Gastroesophageal sphincter (tissue), 4 donors: ENCODE results near the gene MED29. TPM values are rescaled to one million over a fixed set of nuclear protein-coding genes. Genes with fewer than 3 reads are reported as not detected.

Experiments
- ATAC-seq: fragments of 150-250 bp; one replicate; pipeline ENCODE4 v1.9.1; 2016; ENCODE audit warnings: mild to moderate bottlenecking, moderate library complexity
- H3K27ac ChIP-seq, 4 donors: fragments of 200-600 bp; sonication (generic) in 3 of 4; 1 replicate in 3 of 4; 2 replicates in 1 of 4; pipeline ENCODE4 v1.5.1; 2016 to 2019
- H3K27me3 ChIP-seq: fragments of 200-600 bp; sonication (generic); one replicate; pipeline ENCODE4 v1.5.1; 2019
- H3K36me3 ChIP-seq, 2 donors: fragments of 200-600 bp; sonication (generic); one replicate each; pipeline ENCODE4 v1.5.1; 2019; ENCODE audit warnings: control low read depth in 1 of 2
- H3K4me1 ChIP-seq, 3 donors: fragments of 200-600 bp; sonication (generic); 1 replicate in 2 of 3; 2 replicates in 1 of 3; pipeline ENCODE4 v1.5.1; 2016 to 2019; ENCODE audit warnings: control low read depth in 2 of 3
- H3K4me3 ChIP-seq, 2 donors: fragments of 200-600 bp; sonication (generic); one replicate each; pipeline ENCODE4 v1.5.1; 2019; ENCODE audit warnings: mild to moderate bottlenecking in 1 of 2, moderate library complexity in 1 of 2
- H3K9me3 ChIP-seq, 3 donors: fragments of 200-600 bp; sonication (generic); one replicate each; pipeline ENCODE4 v1.5.1; 2017 to 2019; ENCODE audit warnings: control low read depth in 2 of 3
- CTCF ChIP-seq, 4 experiments: fragments of 200-600 bp in 2 of 4; fragments of 450-650 bp in 2 of 4; sonication (generic) in 1 of 4; IDR thresholded peaks; one replicate each; pipeline ENCODE4 v1.5.1; 2017 to 2019; ENCODE audit warnings: antibody characterized with exemption in 4 of 4, mild to moderate bottlenecking in 2 of 4, moderate library complexity in 2 of 4
- EP300 ChIP-seq: sonication (generic); formaldehyde crosslinking; IDR thresholded peaks from one replicate; pipeline ENCODE4 v1.6.1; 2017; ENCODE audit warnings: antibody characterized with exemption, mild to moderate bottlenecking
- POLR2A ChIP-seq, 2 donors: fragments of 450-650 bp; IDR thresholded peaks; one replicate each; pipeline ENCODE4 v1.6.1; 2017; ENCODE audit warnings: antibody characterized with exemption in 2 of 2, mild to moderate bottlenecking in 2 of 2, moderate library complexity in 1 of 2
- POLR2AphosphoS5 ChIP-seq: sonication (generic); formaldehyde crosslinking; IDR thresholded peaks from one replicate; pipeline ENCODE4 v1.6.1; 2017; ENCODE audit warnings: antibody characterized with exemption
- WGBS, 2 donors: methylation state at CpG; one replicate each; pipeline ENCODE4 v1.1.5; 2018; ENCODE audit warnings: low coverage in 1 of 2; 5-methylcytosine and 5-hydroxymethylcytosine counted together
- total RNA-seq, 4 donors: library from RNA; depleted of rRNA; stranded (reverse); fragments of >200 nt; gene quantifications; one replicate each; pipeline ENCODE4 v1.1.0, GENCODE V29; 2016

The MED29 gene
- total RNA-seq, 4 donors from 2014 or later = 30.0 to 50.7 (median 36.4) TPM

GRCh38 chr19:39352381-39353255 lies 38.6 kb upstream of the MED29 start:
- H3K27me3 ChIP-seq = no peaks in the 10 kb centered on the region
- H3K9me3 ChIP-seq = no peaks in the 10 kb centered on the region
- 62 to 63% methylated on average over 10 to 12 of the region's 12 CpGs for WGBS, 2 donors
- TF ChIP-seq EP300 = no peak
- TF ChIP-seq CTCF (IDR thresholded peaks at IDR 0.05) = no peak
- TF ChIP-seq POLR2A (IDR thresholded peaks at IDR 0.05) = no peak
- TF ChIP-seq POLR2AphosphoS5 = no peak
- H3K27ac ChIP-seq = peak overlapping the region in 3 of 4 donors; percentile 35 to 46 (median 46)
- H3K4me1 ChIP-seq = peaks cover 0 to 54% (median 4%) of the 10 kb centered on the region in 3 donors
- H3K4me3 ChIP-seq = no peak overlapping the region
- no peak for ATAC-seq
- peaks cover 0 to 89% of the 10 kb centered on the region in 2 donors for H3K36me3 ChIP-seq

GRCh38 chr19:39355253-39355652 lies 35.9 kb upstream of the MED29 start:
- Histone ChIP-seq H3K27me3 (no peaks in the 10 kb centered on the region), H3K27ac (no peak overlapping the region), H3K4me1 (peaks cover 0 to 33% (median 4%) of the 10 kb centered on the region in 3 donors), H3K9me3 (no peaks in the 10 kb centered on the region), H3K36me3 (peaks cover 0 to 96% of the 10 kb centered on the region in 2 donors), H3K4me3 (no peak overlapping the region)
- 73 to 97% methylated on average over 2 to 4 of the region's 5 CpGs for WGBS, 2 donors
- TF ChIP-seq POLR2AphosphoS5 (no peak), CTCF (IDR thresholded peaks at IDR 0.05) (no peak), POLR2A (IDR thresholded peaks at IDR 0.05) (no peak), EP300 (no peak)
- no peak for ATAC-seq

- H3K27ac ChIP-seq = no peak overlapping the region
- WGBS, 2 donors = 67 to 93% methylated on average over 2 to 3 of the region's 3 CpGs
- H3K27me3 ChIP-seq = no peaks in the 10 kb centered on the region
- no peak for ATAC-seq
- no peak overlapping the region for H3K4me3 ChIP-seq
- peaks cover 0 to 96% of the 10 kb centered on the region in 2 donors for H3K36me3 ChIP-seq
- no peaks in the 10 kb centered on the region for H3K9me3 ChIP-seq
- peaks cover 0 to 25% (median 2%) of the 10 kb centered on the region in 3 donors for H3K4me1 ChIP-seq
- no peak for TF ChIP-seq POLR2A (IDR thresholded peaks at IDR 0.05)
- no peak for TF ChIP-seq CTCF (IDR thresholded peaks at IDR 0.05)
- no peak for TF ChIP-seq POLR2AphosphoS5
- no peak for TF ChIP-seq EP300
These were observed 35.1 kb upstream of the MED29 start for GRCh38 chr19:39356073-39356472.

- no peak for TF ChIP-seq CTCF (IDR thresholded peaks at IDR 0.05)
- no peak for TF ChIP-seq POLR2A (IDR thresholded peaks at IDR 0.05)
- no peak for TF ChIP-seq POLR2AphosphoS5
- TF ChIP-seq EP300 = no peak
- no peak for ATAC-seq
These were observed 34.5 kb upstream of the MED29 start for GRCh38 chr19:39356647-39357046.

More at GRCh38 chr19:39356647-39357046, 34.5 kb upstream of the MED29 start:
- Histone ChIP-seq H3K36me3 (peaks cover 0 to 97% of the 10 kb centered on the region in 2 donors), H3K4me3 (no peak overlapping the region), H3K9me3 (no peaks in the 10 kb centered on the region), H3K4me1 (peaks cover 0 to 22% (median 0%) of the 10 kb centered on the region in 3 donors), H3K27ac (no peak overlapping the region), H3K27me3 (no peaks in the 10 kb centered on the region)
- 64 to 92% methylated on average over 3 to 7 of the region's 18 CpGs for WGBS, 2 donors
